ENCODE results near the gene AGPAT4.

DNA sequence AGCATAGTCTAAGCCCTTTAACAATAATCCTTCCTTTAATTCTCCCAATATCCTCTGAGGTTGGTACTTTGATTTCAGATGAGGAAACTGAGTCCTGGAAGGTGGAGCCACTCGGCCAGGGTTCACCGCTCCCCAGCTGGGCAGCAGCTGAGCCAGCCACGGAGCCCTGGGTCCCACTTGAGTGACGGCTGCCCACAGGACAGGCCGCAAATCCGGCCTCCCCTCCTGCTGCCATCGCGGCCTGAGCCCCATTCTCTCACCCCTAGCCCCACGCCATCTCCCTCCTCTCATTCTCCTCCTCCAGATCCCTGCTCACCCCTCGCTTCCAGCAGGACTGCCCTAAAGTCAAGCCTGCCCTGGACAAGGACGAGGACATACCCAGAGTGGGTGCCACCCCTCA lies 41.4 kb downstream of the AGPAT4 start:
- TF ChIP-seq CTCF (conservative IDR thresholded peaks at IDR 0.05; ENCODE audit: low read length) (no peak), EZH2phosphoT487 (IDR thresholded peaks at IDR 0.05; ENCODE audit: borderline replicate concordance, low read depth, low read length) (no peak)
